GM12878 (cell line): Measurements from ENCODE around the gene LY6G6D. TPM values are rescaled to one million over a fixed set of nuclear protein-coding genes. Genes with fewer than 3 reads are reported as not detected.

ENCODE experiments used
- ATAC-seq: fragments of 200-7000 bp; cut with Tn5 transposase; 3 replicates; pipeline ENCODE4 v1.9.1; 2020; ENCODE audit warnings: mild to moderate bottlenecking, moderate library complexity
- BruUV-seq: library from RNA; stranded (reverse); fragments of 400-500 nt; replicated peaks from 2 replicates; lab custom pipeline; 2021; lab: Mats Ljungman, UMichigan
- CTCF ChIA-PET: fragments of 300-600 bp; sonication (Branson Sonifier 250); formaldehyde crosslinking; extraction: SDS; loops from one replicate; lab custom pipeline; 2021; ENCODE audit warnings: inconsistent platforms; lab: Yijun Ruan, JAX
- POLR2A ChIA-PET: fragments of 350-600 bp; formaldehyde crosslinking; extraction: SDS; loops from one replicate; lab custom pipeline; 2021; ENCODE audit warnings: inconsistent platforms; lab: Charles Lee
- RAD21 ChIA-PET: fragments of 300-600 bp; sonication (Branson Sonifier 250); formaldehyde crosslinking; loops from one replicate; lab custom pipeline; 2023; ENCODE audit warnings: antibody characterized with exemption; ENCODE audit not compliant: unreplicated experiment; lab: Charles Lee
- SMC1A ChIA-PET: fragments of 300-600 bp; sonication (Branson Sonifier 250); formaldehyde crosslinking; loops from one replicate; lab custom pipeline; 2023; ENCODE audit not compliant: unreplicated experiment, uncharacterized antibody; lab: Charles Lee
- DNase-seq: peaks from one replicate; pipeline ENCODE4 v3.0.0-alpha.2; 2011; ENCODE audit warnings: low read depth, low spot score
- FAIRE-seq: peaks from 3 replicates; lab custom pipeline; 2011; peaks lifted over from hg19 to GRCh38; lab: Jason Lieb, UNC
- H2AFZ ChIP-seq: 2 replicates; pipeline ENCODE4 v1.6.0; 2011; ENCODE audit warnings: low read depth, low read length, control low read depth; ENCODE audit not compliant: control insufficient read depth
- H3K27ac ChIP-seq: 2 replicates; pipeline ENCODE4 v1.5.1; 2011; ENCODE audit warnings: control low read depth; ENCODE audit not compliant: control insufficient read depth, insufficient read depth
- H3K27me3 ChIP-seq, 2 experiments: replicated peaks in 1 of 2; 2 replicates each; pipeline versions ENCODE4 v1.6.0 to v1.6.1; 2011; ENCODE audit warnings: low read length in 1 of 2; ENCODE audit not compliant: control insufficient read depth in 2 of 2, insufficient read depth in 2 of 2
- H3K36me3 ChIP-seq, 2 experiments: 2 replicates each; pipeline ENCODE4 v1.5.1; 2011; ENCODE audit warnings: low read length in 1 of 2; ENCODE audit not compliant: control insufficient read depth in 2 of 2, insufficient read depth in 2 of 2
- H3K4me1 ChIP-seq: 2 replicates; pipeline ENCODE4 v1.6.1; 2011; ENCODE audit warnings: mild to moderate bottlenecking, low read length, moderate library complexity, mixed read lengths; ENCODE audit not compliant: control insufficient read depth, insufficient read depth
- H3K4me2 ChIP-seq: 2 replicates; pipeline ENCODE4 v1.6.0; 2011; ENCODE audit warnings: control low read depth; ENCODE audit not compliant: control insufficient read depth, insufficient read depth
- H3K4me3 ChIP-seq: fragments of 200-600 bp; sonication (generic); 2 replicates; pipeline ENCODE4 v1.5.1; 2016
- H3K79me2 ChIP-seq: 2 replicates; pipeline ENCODE4 v1.6.0; 2011; ENCODE audit warnings: low read length; ENCODE audit not compliant: control insufficient read depth, insufficient read depth
- H3K9ac ChIP-seq: 2 replicates; pipeline ENCODE4 v1.8.0; 2011; ENCODE audit warnings: low read length, control low read depth, mixed read lengths; ENCODE audit not compliant: control insufficient read depth, insufficient read depth
- H3K9me3 ChIP-seq: replicated peaks from 3 replicates; pipeline ENCODE4 v1.5.1; 2011; ENCODE audit warnings: mild to moderate bottlenecking, low read length; ENCODE audit not compliant: control insufficient read depth, insufficient read depth
- H4K20me1 ChIP-seq: 2 replicates; pipeline ENCODE4 v1.6.0; 2011; ENCODE audit not compliant: control insufficient read depth, insufficient read depth
- ATF3 ChIP-seq: IDR thresholded peaks from 2 replicates; pipeline ENCODE4 v1.6.1; 2011; ENCODE audit warnings: low read depth, mild to moderate bottlenecking, low read length, moderate library complexity, borderline replicate concordance; ENCODE audit errors: extremely low read depth
- BRCA1 ChIP-seq: IDR thresholded peaks from 2 replicates; pipeline ENCODE4 v1.6.1; 2011; ENCODE audit warnings: low read depth, low read length, improper control_type of control experiment
- MEF2A ChIP-seq: IDR thresholded peaks from 2 replicates; pipeline ENCODE4 v1.6.1; 2011; ENCODE audit warnings: low read depth, mild to moderate bottlenecking, low read length, moderate library complexity; ENCODE audit not compliant: insufficient read depth
- NR2C1 ChIP-seq: fragments of 450-650 bp; IDR thresholded peaks from 2 replicates; pipeline ENCODE4 v1.6.1; 2017; ENCODE audit warnings: antibody characterized with exemption, mild to moderate bottlenecking, moderate library complexity
- PAX5 ChIP-seq: IDR thresholded peaks from 2 replicates; pipeline ENCODE4 v1.6.1; 2011; ENCODE audit warnings: low read depth, low read length, borderline replicate concordance
- RCOR1 ChIP-seq: conservative IDR thresholded peaks from 2 replicates; pipeline ENCODE4 v1.6.1; 2012; ENCODE audit warnings: low read depth, low read length, improper control_type of control experiment
- REST ChIP-seq: IDR thresholded peaks from 2 replicates; pipeline ENCODE4 v1.6.1; 2012; ENCODE audit warnings: mild to moderate bottlenecking, low read depth, low read length
- SREBF1 ChIP-seq: IDR thresholded peaks from 2 replicates; pipeline ENCODE4 v1.6.1; 2012; ENCODE audit warnings: mild to moderate bottlenecking, low read length
- TAF1 ChIP-seq: IDR thresholded peaks from 2 replicates; pipeline ENCODE4 v1.6.1; 2011; ENCODE audit warnings: mild to moderate bottlenecking, low read depth, low read length, borderline replicate concordance
- ZNF274 ChIP-seq: IDR thresholded peaks from one replicate; pipeline ENCODE4 v1.8.0; 2011; ENCODE audit not compliant: insufficient read length, insufficient read depth
- WGBS: methylation state at CpG from one replicate; pipeline ENCODE4 v1.1.6; 2016; ENCODE audit warnings: low lambda C conversion rate; ENCODE audit not compliant: insufficient replicate concordance, insufficient coverage; ENCODE audit errors: missing lambda C conversion rate; 5-methylcytosine and 5-hydroxymethylcytosine counted together
- in situ Hi-C: fragments of 300-500 bp; cut with MboI; formaldehyde crosslinking; loops from 9 replicates; pipeline ENCODE4 v1.14.3; 2018; ENCODE audit warnings: mixed read lengths
- intact Hi-C: fragments of 100-400 bp; cut with micrococcal nuclease; formaldehyde crosslinking; loops from one replicate; pipeline ENCODE4 v1.14.2; 2022; ENCODE audit not compliant: unreplicated experiment
- polyA plus RNA-seq, 11 experiments: library from polyadenylated mRNA; depleted of rRNA in 4 of 11; unstranded in 6 of 11; stranded (reverse) in 5 of 11; fragments of >200 nt; fragmentation: Nextera tagmentation in 4 of 11; fragmentation: Illumina TruSeq in 1 of 11; extraction: Ambion mirVana in 4 of 11; extraction: Trizol in 1 of 11; gene quantifications; 1 replicate in 1 of 11; 2 replicates in 10 of 11; pipeline versions ENCODE4 v1.2.1 to v1.2.3, GENCODE V29; 2011 to 2016; ENCODE audit warnings: inconsistent platforms in 2 of 11, missing spikeins in 2 of 11, low read depth in 1 of 11
- total RNA-seq, 4 experiments: library from RNA; depleted of rRNA in 3 of 4; stranded (reverse); fragments of >200 nt in 3 of 4; fragmentation: Illumina TruSeq in 1 of 4; extraction: Trizol in 1 of 4; gene quantifications; 2 replicates each; pipeline versions ENCODE4 v1.2.1 to v1.2.3, GENCODE V29; 2013 to 2021
- TF ChIP-seq, protein P1 (sequence below): IDR thresholded peaks from 2 replicates; pipeline ENCODE4 v1.6.1; 2011; ENCODE audit warnings: low read depth, low read length, improper control_type of control experiment, borderline replicate concordance

Gene LY6G6D
- total and polyA plus RNA-seq, 10 of the 15 experiments (the other 5 are each of a cell fraction or from before 2014, with no cell fraction given), result not detected

DNA sequence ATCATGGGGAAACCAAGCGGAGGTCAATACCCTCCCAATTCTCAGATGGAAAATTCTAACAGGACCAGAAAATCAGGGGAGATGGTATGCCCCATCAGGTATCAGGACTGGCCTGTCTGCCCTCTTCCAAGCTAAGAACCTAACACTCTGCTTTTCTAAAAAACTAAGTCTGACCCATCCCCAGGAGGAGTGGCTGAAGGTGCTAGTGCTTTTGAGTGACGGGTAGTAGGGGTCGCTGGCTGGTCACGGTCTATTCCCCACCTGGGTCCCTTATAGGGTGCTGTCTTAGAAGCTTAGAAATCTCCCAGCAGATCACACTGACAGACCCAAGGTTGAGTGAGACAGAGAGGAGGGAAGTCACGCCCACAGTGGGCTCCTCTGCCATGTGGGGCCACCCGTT lies 21.6 kb upstream of the LY6G6D start:
- Histone ChIP-seq H3K79me2 (no peaks in the 10 kb centered on the region), H2AFZ (no peak overlapping the region), H3K27ac (no peak overlapping the region)
- no peak for ATAC-seq
- CTCF ChIA-PET, result interaction anchor here (0.7 to 2.1 kb wide), 2 partner anchors 10 to 13 kb away, joined by 3 to 4 read pairs; partner anchors contain the start of gene ABHD16A
- RAD21 ChIA-PET, result no interaction called here
- in situ Hi-C loops, result no loop called here
- WGBS, result 85% methylated on average over 6 of the region's 6 CpGs
- TF ChIP-seq MEF2A, result no peak
- TF ChIP-seq SREBF1, result no peak
- no peak for TF ChIP-seq NR2C1
- TF ChIP-seq BRCA1, result no peak
- no peak for TF ChIP-seq REST
- TF ChIP-seq, protein P1, sequence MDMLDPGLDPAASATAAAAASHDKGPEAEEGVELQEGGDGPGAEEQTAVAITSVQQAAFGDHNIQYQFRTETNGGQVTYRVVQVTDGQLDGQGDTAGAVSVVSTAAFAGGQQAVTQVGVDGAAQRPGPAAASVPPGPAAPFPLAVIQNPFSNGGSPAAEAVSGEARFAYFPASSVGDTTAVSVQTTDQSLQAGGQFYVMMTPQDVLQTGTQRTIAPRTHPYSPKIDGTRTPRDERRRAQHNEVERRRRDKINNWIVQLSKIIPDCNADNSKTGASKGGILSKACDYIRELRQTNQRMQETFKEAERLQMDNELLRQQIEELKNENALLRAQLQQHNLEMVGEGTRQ, result no peak
- TF ChIP-seq ZNF274, result no peak
- TF ChIP-seq PAX5, result no peak
- TF ChIP-seq ATF3, result no peak
- no peak for TF ChIP-seq RCOR1
- TF ChIP-seq TAF1, result no peak
- TF ChIP-seq, all 136 proteins: peak for 0
- no peak for FAIRE-seq
- Histone ChIP-seq H3K9ac (no peak overlapping the region), H3K4me3 (no peak overlapping the region), H3K4me1 (no peaks in the 10 kb centered on the region), H3K36me3 (peaks cover 17 to 29% of the 10 kb centered on the region in 2 experiments), H3K9me3 (no peaks in the 10 kb centered on the region), H4K20me1 (no peaks in the 10 kb centered on the region), H3K4me2 (no peak overlapping the region), H3K27me3 (no peaks in the 10 kb centered on the region)
- SMC1A ChIA-PET, result interaction anchor here (0.6 to 1.7 kb wide), 4 partner anchors 9 to 601 kb away, joined by 3 read pairs; partner anchors contain the start of gene LY6G6F
- no TSS peak for BruUV-seq
- no peak for DNase-seq
- intact Hi-C loops, result no loop called here
- POLR2A ChIA-PET, result interaction anchor here (0.6 to 2.2 kb wide), 3 partner anchors 27 to 72 kb away, joined by 4 to 7 read pairs (median 5); no protein-coding TSS in a partner anchor
